Endothelial cell (in vitro differentiated cells): ENCODE data around the gene BBLN. TPM values are rescaled to one million over a fixed set of nuclear protein-coding genes. Genes with fewer than 3 reads are reported as not detected.
"Not testable (repeated sequence)": the region's sequence is repeated elsewhere in the genome, so short reads cannot be mapped to it uniquely, and the experiment has no call there.

ENCODE experiments used
- DNase-seq: peaks from one replicate; pipeline ENCODE4 v3.0.0; 2021; ENCODE audit warnings: low spot score
- H3K27ac Mint-ChIP-seq: one replicate; pipeline ENCODE4 v1.8.0; 2021; ENCODE audit warnings: mixed read lengths, inconsistent platforms; ENCODE audit not compliant: unreplicated experiment
- H3K27me3 Mint-ChIP-seq: one replicate; pipeline ENCODE4 v1.8.0; 2021; ENCODE audit warnings: mild to moderate bottlenecking, moderate library complexity, mixed read lengths, inconsistent platforms; ENCODE audit not compliant: unreplicated experiment
- H3K36me3 Mint-ChIP-seq: one replicate; pipeline ENCODE4 v1.8.0; 2021; ENCODE audit warnings: mild to moderate bottlenecking, low read depth, mixed read lengths, inconsistent platforms; ENCODE audit not compliant: unreplicated experiment
- H3K4me1 Mint-ChIP-seq: one replicate; pipeline ENCODE4 v1.8.0; 2021; ENCODE audit warnings: mild to moderate bottlenecking, mixed read lengths, inconsistent platforms; ENCODE audit not compliant: unreplicated experiment
- H3K4me3 Mint-ChIP-seq: one replicate; pipeline ENCODE4 v1.8.0; 2021; ENCODE audit warnings: mild to moderate bottlenecking, mixed read lengths, inconsistent platforms; ENCODE audit not compliant: unreplicated experiment
- H3K9me3 Mint-ChIP-seq: one replicate; pipeline ENCODE4 v1.8.0; 2021; ENCODE audit warnings: mixed read lengths, inconsistent platforms; ENCODE audit not compliant: unreplicated experiment
- CTCF ChIP-seq: fragments of 200-600 bp; sonication (generic); IDR thresholded peaks from one replicate; pipeline ENCODE4 v1.5.0; 2021; ENCODE audit warnings: antibody characterized with exemption; ENCODE audit not compliant: unreplicated experiment
- total RNA-seq: library from RNA; stranded (reverse); fragmentation: NEBNext Ultra II Directional; extraction: Animal tissue kit (Norgen Biotek cat#: 25700); gene quantifications from one replicate; pipeline ENCODE4 v1.2.1, GENCODE V29; 2021; ENCODE audit not compliant: unreplicated experiment

BBLN gene
- total RNA-seq, 1 donor from 2014 or later: 62.1 TPM

GRCh38 chr9:128175726-128176125, 15.7 kb downstream of the BBLN start:
- no peak for DNase-seq
- Mint-ChIP-seq H3K4me1 (no peaks in the 10 kb centered on the region), H3K9me3 (no peaks in the 10 kb centered on the region), H3K36me3 (peaks cover 45% of the 10 kb centered on the region), H3K27ac (no peak overlapping the region), H3K4me3 (peak overlapping the region; percentile 32), H3K27me3 (no peaks in the 10 kb centered on the region)
- no peak for TF ChIP-seq CTCF

- Mint-ChIP-seq H3K36me3 (peaks cover 52% of the 10 kb centered on the region), H3K4me3 (peak overlapping the region; percentile 37), H3K9me3 (no peaks in the 10 kb centered on the region), H3K4me1 (no peaks in the 10 kb centered on the region), H3K27ac (no peak overlapping the region), H3K27me3 (peaks cover 4% of the 10 kb centered on the region)
- no peak for TF ChIP-seq CTCF
- no peak for DNase-seq
Measured at GRCh38 chr9:128178806-128179431, 18.9 kb downstream of the BBLN start.

- no peak overlapping the region for H3K27ac Mint-ChIP-seq
- TF ChIP-seq CTCF: no peak
- H3K9me3 Mint-ChIP-seq: no peaks in the 10 kb centered on the region
- H3K27me3 Mint-ChIP-seq: peaks cover 4% of the 10 kb centered on the region
- no peak for DNase-seq
- H3K36me3 Mint-ChIP-seq: peaks cover 48% of the 10 kb centered on the region
- H3K4me1 Mint-ChIP-seq: no peaks in the 10 kb centered on the region
- peak overlapping the region; percentile 31 for H3K4me3 Mint-ChIP-seq
Measured at GRCh38 chr9:128180001-128180400, 19.9 kb downstream of the BBLN start.

- Mint-ChIP-seq H3K9me3 (no peaks in the 10 kb centered on the region), H3K36me3 (peaks cover 44% of the 10 kb centered on the region), H3K4me3 (no peak overlapping the region), H3K4me1 (no peaks in the 10 kb centered on the region), H3K27me3 (peaks cover 4% of the 10 kb centered on the region), H3K27ac (no peak overlapping the region)
- no peak for TF ChIP-seq CTCF
- no peak for DNase-seq
Measured at GRCh38 chr9:128180447-128180846, 20.4 kb downstream of the BBLN start.

GRCh38 chr9:128181480-128181879, 21.4 kb downstream of the BBLN start:
- peak; percentile 35 for TF ChIP-seq CTCF
- not testable (repeated sequence) for H3K9me3 Mint-ChIP-seq, H3K27me3 Mint-ChIP-seq, H3K4me3 Mint-ChIP-seq, H3K27ac Mint-ChIP-seq, H3K4me1 Mint-ChIP-seq
- DNase-seq: peak; percentile 63
- H3K36me3 Mint-ChIP-seq: peaks cover 44% of the 10 kb centered on the region
